B cell (primary cell): ENCODE measurements around the gene TMEM145. TPM values are rescaled to one million over a fixed set of nuclear protein-coding genes. Genes with fewer than 3 reads are reported as not detected.

Source experiments
- ATAC-seq: fragments of 200-7000 bp; cut with Tn5 transposase; one replicate; pipeline ENCODE4 v1.10.0; 2021; ENCODE audit warnings: low read depth, mild to moderate bottlenecking, moderate number of reproducible peaks, moderate library complexity
- CTCF ChIA-PET: fragments of 350-600 bp; sonication (Branson Sonifier 250); formaldehyde crosslinking; loops from one replicate; lab custom pipeline; 2021; ENCODE audit warnings: antibody characterized with exemption, inconsistent platforms; lab: Charles Lee
- POLR2A ChIA-PET: fragments of 350-600 bp; sonication (Branson Sonifier 250); formaldehyde crosslinking; loops from one replicate; lab custom pipeline; 2021; ENCODE audit warnings: antibody characterized with exemption; lab: Charles Lee
- DNase-seq: peaks from one replicate; pipeline ENCODE4 v3.0.0; 2013
- H2AFZ ChIP-seq: 2 replicates; pipeline ENCODE4 v1.6.1; 2012; ENCODE audit warnings: mild to moderate bottlenecking, low read depth, low read length; ENCODE audit not compliant: insufficient read depth, poor library complexity, severe bottlenecking
- H3K27ac ChIP-seq, 2 donors: 1 replicate in 1 of 2; 2 replicates in 1 of 2; pipeline ENCODE4 v1.5.1; 2012 to 2013; ENCODE audit warnings: low read length in 2 of 2, mild to moderate bottlenecking in 2 of 2, moderate library complexity in 1 of 2
- H3K27me3 ChIP-seq, 4 experiments: fragments of 200-600 bp in 1 of 4; sonication (generic) in 1 of 4; replicated peaks in 1 of 4; 1 replicate in 2 of 4; 2 replicates in 2 of 4; pipeline versions ENCODE4 v1.6.1 to v1.7.0; 2013 to 2016; ENCODE audit warnings: low read length in 3 of 4, mild to moderate bottlenecking in 2 of 4, mixed read lengths in 1 of 4, moderate library complexity in 1 of 4; ENCODE audit not compliant: insufficient read depth in 4 of 4, control insufficient read depth in 3 of 4; ENCODE audit errors: control extremely low read depth in 1 of 4
- H3K36me3 ChIP-seq, 2 experiments: replicated peaks in 1 of 2; 1 replicate in 1 of 2; 2 replicates in 1 of 2; pipeline versions ENCODE4 v1.6.1 to v1.7.1; 2013; ENCODE audit warnings: low read length in 1 of 2; ENCODE audit not compliant: insufficient read depth in 2 of 2, control insufficient read depth in 1 of 2; ENCODE audit errors: control extremely low read depth in 1 of 2, extremely low read depth in 1 of 2
- H3K4me1 ChIP-seq, 2 donors: fragments of 200-600 bp in 1 of 2; sonication (generic) in 1 of 2; 1 replicate in 1 of 2; 2 replicates in 1 of 2; pipeline versions ENCODE4 v1.5.1 to v1.6.1; 2013 to 2017; ENCODE audit warnings: low read length in 2 of 2; ENCODE audit not compliant: control insufficient read depth in 2 of 2, insufficient read depth in 2 of 2
- H3K4me2 ChIP-seq: replicated peaks from 2 replicates; pipeline ENCODE3; 2012; ENCODE audit warnings: mild to moderate bottlenecking, low read depth, low read length; ENCODE audit not compliant: poor library complexity, severe bottlenecking
- H3K4me3 ChIP-seq, 5 experiments: fragments of 200-600 bp in 1 of 5; sonication (generic) in 1 of 5; 1 replicate in 3 of 5; 2 replicates in 2 of 5; pipeline versions ENCODE4 v1.5.1 to v1.7.0; 2011 to 2016; ENCODE audit warnings: low read length in 4 of 5, mild to moderate bottlenecking in 4 of 5, low read depth in 2 of 5, control low read depth in 1 of 5, moderate library complexity in 1 of 5; ENCODE audit not compliant: insufficient read depth in 1 of 5; ENCODE audit errors: control extremely low read depth in 1 of 5, extremely low read depth in 1 of 5
- H3K79me2 ChIP-seq: fragments of 200-600 bp; sonication (generic); one replicate; pipeline ENCODE4 v1.6.0; 2016; ENCODE audit warnings: low read length; ENCODE audit not compliant: control insufficient read depth, insufficient read depth
- H3K9ac ChIP-seq: fragments of 200-600 bp; sonication (generic); 2 replicates; pipeline ENCODE4 v1.6.1; 2017; ENCODE audit warnings: mild to moderate bottlenecking, low read length, moderate library complexity
- H3K9me3 ChIP-seq, 3 donors: one replicate each; pipeline versions ENCODE4 v1.6.1 to v1.7.1; 2013; ENCODE audit warnings: low read length in 2 of 3; ENCODE audit not compliant: control insufficient read depth in 2 of 3, insufficient read depth in 1 of 3; ENCODE audit errors: control extremely low read depth in 1 of 3
- H4K20me1 ChIP-seq: 2 replicates; pipeline ENCODE4 v1.6.0; 2012; ENCODE audit warnings: mild to moderate bottlenecking, low read length; ENCODE audit not compliant: insufficient read depth, control insufficient read depth, poor library complexity, severe bottlenecking
- H3K27ac Mint-ChIP-seq: one replicate; pipeline ENCODE4 v1.8.0; 2021; ENCODE audit warnings: mixed read lengths
- H3K27me3 Mint-ChIP-seq: one replicate; pipeline ENCODE4 v1.8.0; 2021; ENCODE audit warnings: mixed read lengths
- H3K4me1 Mint-ChIP-seq: one replicate; pipeline ENCODE4 v1.8.0; 2021; ENCODE audit warnings: mixed read lengths
- H3K4me3 Mint-ChIP-seq: one replicate; pipeline ENCODE4 v1.8.0; 2021; ENCODE audit warnings: mixed read lengths
- H3K9me3 Mint-ChIP-seq: one replicate; pipeline ENCODE4 v1.8.0; 2022; ENCODE audit warnings: mixed read lengths; ENCODE audit not compliant: insufficient read depth
- CTCF ChIP-seq: fragments of 200-600 bp; IDR thresholded peaks from one replicate; pipeline ENCODE4 v1.8.0; 2022; ENCODE audit warnings: antibody characterized with exemption, mild to moderate bottlenecking
- EZH2 ChIP-seq: IDR thresholded peaks from 2 replicates; pipeline ENCODE4 v1.6.1; 2012; ENCODE audit warnings: borderline replicate concordance, low read depth, mild to moderate bottlenecking, moderate library complexity, low read length; ENCODE audit not compliant: insufficient read depth, poor library complexity, severe bottlenecking
- WGBS: methylation state at CpG from one replicate; pipeline ENCODE4 v1.1.5; 2013; ENCODE audit warnings: missing lambda C conversion rate; ENCODE audit not compliant: insufficient coverage; 5-methylcytosine and 5-hydroxymethylcytosine counted together
- intact Hi-C: fragments of 100-400 bp; cut with micrococcal nuclease; formaldehyde crosslinking; loops from one replicate; pipeline ENCODE4 v1.10.0; 2022
- polyA plus RNA-seq: library from polyadenylated mRNA; depleted of rRNA; stranded (reverse); fragments of >200 nt; gene quantifications from 2 replicates; pipeline ENCODE4 v1.2.3, GENCODE V29; 2012
- total RNA-seq, 2 donors: library from RNA; stranded (reverse); fragments of 120-200 nt in 1 of 2; gene quantifications; 1 replicate in 1 of 2; 2 replicates in 1 of 2; pipeline versions ENCODE4 v1.2.3 to v1.2.4, GENCODE V29; 2013 to 2022

Gene TMEM145
- total and polyA plus RNA-seq, 2 donors (not counting 1 experiment from before 2014, with no cell fraction given), result not detected

- DNase-seq (peak; percentile 26), ATAC-seq (no peak)
- H3K27ac Mint-ChIP-seq, result peak overlapping the region; percentile 62
- H3K27ac ChIP-seq, result peak overlapping the region in 1 of 2 donors; percentile 71
- intact Hi-C loops, result loop anchor here (1.0 kb wide), 1 partner anchor 170 kb away; no protein-coding TSS in a partner anchor
- TF ChIP-seq CTCF (no peak), EZH2 (no peak)
- H4K20me1 ChIP-seq, result peaks cover 7% of the 10 kb centered on the region
- H2AFZ ChIP-seq, result no peak overlapping the region
- peak overlapping the region; percentile 96 for H3K4me2 ChIP-seq
- H3K4me3 Mint-ChIP-seq, result peak overlapping the region; percentile 90
- peaks cover 58% of the 10 kb centered on the region for H3K79me2 ChIP-seq
- H3K4me1 ChIP-seq, result peaks cover 35 to 47% of the 10 kb centered on the region in 2 donors
- H3K4me1 Mint-ChIP-seq, result peaks cover 36% of the 10 kb centered on the region
- no peaks in the 10 kb centered on the region for H3K9me3 Mint-ChIP-seq
- H3K27me3 Mint-ChIP-seq, result no peaks in the 10 kb centered on the region
- H3K36me3 ChIP-seq, result peaks cover 0 to 14% of the 10 kb centered on the region in 2 experiments
- H3K27me3 ChIP-seq, result no peaks in the 10 kb centered on the region
- H3K9ac ChIP-seq, result no peak overlapping the region
- H3K9me3 ChIP-seq, result no peaks in the 10 kb centered on the region
- 78% methylated on average over 4 of the region's 5 CpGs for WGBS
- ChIA-PET CTCF (interaction anchor here (0.7 to 4.8 kb wide), 26 partner anchors 8 to 180 kb away, joined by 3 to 89 read pairs (median 4); partner anchors contain the start of genes CIC and GSK3A), POLR2A (interaction anchor here (0.6 to 5.5 kb wide), 4 partner anchors 9 to 36 kb away, joined by 4 to 23 read pairs (median 12); partner anchors contain the start of genes CIC and GSK3A)
- H3K4me3 ChIP-seq, result no peak overlapping the region
Observed at GRCh38 chr19:42278452-42279154, 34.5 kb upstream of the TMEM145 start.
